Hindlimb muscle (tissue), 1 donor: ENCODE data around the gene EPB42. TPM values are rescaled to one million over a fixed set of nuclear protein-coding genes. Genes with fewer than 3 reads are reported as not detected.
"Not testable (repeated sequence)": the region's sequence is repeated elsewhere in the genome, so short reads cannot be mapped to it uniquely, and the experiment has no call there.

ENCODE experiments used
- DNase-seq: peaks from one replicate; pipeline ENCODE4 v3.0.0-alpha.2; 2013
- polyA plus RNA-seq: library from polyadenylated mRNA; unstranded; fragments of 120-200 nt; gene quantifications from one replicate; pipeline ENCODE4 v1.2.1, GENCODE V29; 2013; ENCODE audit not compliant: insufficient read length

Gene EPB42
- polyA plus RNA-seq, 1 donor: 2.5 TPM

DNA sequence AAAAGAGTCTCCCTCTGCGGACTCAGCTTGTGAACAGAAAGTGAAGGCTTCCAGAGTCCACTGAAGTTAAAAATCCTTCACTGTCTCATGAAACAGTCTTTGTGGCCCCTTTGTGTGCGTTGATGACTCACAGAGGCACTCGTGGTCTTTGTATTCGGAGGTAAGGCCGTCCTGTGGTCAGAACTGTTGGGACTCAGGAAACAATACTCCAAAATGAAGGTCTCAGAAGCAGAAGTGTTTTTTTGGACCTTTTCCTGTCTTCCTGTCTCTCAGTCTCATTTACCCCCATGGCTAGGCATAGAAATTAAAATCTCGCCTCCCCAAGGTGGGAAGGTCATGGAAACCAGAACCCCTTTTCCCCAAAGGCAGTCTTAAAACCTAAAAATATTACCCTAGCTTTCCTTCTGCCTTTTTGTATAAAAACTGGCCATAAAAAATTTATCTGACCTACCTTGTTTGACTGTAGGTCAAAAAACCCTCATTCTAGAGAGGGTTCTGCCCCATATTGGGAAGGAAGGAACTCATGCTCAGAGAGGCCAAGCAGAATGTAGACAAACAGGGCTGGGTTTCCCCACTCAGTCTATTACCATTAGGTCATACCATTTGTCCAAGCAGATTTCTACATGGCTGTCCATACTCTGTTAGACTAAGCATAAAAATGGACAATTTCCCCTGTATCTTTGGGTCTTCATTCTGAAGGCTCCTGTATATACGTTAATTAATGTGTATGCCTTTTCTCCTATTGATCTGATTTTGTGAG is 19.1 kb upstream of the EPB42 start:
- DNase-seq: no peak

DNA sequence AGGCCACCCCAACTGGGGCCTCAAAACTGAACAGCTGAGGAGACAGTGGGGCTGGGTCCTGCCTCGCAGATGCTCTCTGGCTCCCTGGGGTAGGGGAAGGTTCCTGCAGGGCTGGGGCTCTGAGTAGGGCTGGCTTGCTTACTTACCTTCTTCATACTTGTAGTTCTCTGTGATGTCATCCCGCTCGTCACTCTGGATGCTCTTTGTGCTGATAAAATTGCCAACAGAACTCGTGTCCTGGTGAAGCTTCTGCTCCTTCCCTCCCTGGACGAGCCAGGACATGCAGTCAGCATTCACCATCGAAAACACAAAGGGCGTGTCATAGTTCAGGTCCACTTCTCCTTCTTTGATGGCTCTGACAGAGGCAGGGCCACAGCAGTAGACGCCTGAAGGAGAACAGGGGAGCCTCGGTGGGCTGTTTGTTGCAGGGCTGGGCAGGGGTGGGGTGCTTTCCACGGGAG is 17.9 kb upstream of the EPB42 start:
- DNase-seq: no peak

DNA sequence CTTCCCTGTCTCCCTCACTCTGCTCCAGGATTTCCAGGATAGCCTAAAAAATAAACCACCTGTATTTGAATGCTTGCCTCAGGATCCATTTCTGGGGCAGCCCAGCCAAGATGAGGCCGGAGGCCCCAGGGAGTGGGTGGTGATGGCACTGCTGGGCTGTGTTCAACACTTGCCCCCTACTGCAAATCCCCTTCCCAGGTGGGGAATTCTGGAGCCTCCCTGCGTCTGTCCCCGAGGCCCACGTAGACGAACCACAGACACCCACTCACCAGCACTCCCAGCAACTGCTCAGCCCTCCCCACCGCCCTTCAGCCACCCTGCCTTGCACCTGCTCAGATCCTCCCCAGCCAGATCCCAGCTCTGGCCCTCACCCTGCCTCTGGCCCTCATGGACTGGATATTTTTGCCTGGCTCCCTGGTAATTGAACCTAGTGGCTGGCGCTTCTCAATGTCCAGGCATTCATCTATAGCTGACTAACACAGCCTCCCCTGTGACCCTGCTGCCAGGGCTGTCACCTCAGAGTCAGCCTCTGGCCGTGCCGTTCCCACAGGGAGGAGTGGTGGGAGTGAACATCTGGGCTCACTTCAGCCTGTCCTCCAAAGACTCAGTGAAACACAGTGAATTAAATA is 17.1 kb upstream of the EPB42 start:
- no peak for DNase-seq

DNA sequence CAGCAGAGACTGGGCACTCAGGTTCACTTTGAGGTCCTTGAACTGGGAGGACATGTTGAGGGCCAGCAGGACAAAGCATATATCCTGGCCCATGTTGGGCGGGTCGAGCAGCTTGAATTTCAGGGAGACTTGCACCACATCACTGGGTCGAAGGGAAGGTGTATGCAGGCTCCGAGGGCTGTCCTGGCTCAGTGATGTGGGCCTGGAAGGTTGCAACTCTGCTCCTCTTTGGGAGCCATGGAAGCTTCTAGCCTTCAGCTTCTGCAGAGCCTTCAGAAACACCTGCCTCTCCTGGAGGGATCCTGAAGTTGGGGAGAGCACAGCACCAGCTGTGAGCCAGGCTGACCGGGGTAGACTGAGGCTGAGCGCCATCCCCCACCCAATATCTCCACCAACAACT is 14.7 kb upstream of the EPB42 start:
- DNase-seq: no peak

DNA sequence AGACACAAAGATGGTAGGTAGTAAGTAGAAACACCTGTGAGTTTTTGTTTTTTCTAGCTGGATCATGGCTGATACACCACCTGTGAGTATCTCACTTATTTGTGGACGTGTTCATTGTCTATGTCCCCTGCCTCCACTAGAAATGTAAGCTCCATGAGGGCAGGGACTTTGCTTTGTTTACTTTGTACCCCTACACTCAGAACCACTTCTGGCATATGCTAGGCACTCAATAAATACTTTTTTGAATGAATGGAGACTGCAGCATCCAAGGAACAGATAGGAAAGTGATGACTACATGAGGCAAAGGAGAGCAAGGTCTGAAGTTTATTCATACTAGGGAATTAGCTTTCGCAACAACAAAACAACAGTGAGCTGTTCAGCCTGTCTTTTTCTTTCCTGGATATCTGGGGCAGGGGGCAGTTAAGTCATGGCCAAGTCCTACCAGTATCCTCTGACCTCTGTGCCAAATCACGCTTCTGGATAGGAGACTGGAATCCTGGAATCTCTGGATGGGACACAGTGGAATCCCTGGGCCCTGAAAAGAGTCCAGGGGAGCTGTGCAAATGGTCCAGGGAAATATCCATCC is 11.6 kb upstream of the EPB42 start:
- DNase-seq: no peak

DNA sequence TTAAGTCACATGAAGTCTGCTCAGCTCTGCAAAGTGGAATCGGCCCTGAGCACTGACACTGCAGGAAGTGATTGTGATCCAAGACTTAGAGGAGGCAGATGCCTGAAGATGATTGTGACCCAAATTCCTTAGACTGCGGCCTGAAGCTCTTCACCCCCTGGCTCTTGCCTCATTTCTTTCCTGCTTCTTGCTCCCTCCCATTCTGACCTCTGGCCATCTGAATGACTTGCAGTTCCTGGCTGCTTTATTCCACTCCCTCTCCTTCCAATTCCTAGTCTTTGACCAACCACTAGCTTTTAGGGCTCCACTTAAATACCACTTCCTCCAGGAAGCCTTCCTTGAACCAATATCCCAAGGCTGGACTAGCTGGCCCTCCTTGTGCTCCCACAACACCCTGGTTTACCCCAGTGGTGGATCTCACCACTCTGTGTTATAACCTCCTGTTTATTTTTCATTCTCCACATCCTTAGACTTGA is 9.9 kb upstream of the EPB42 start:
- DNase-seq: no peak

DNA sequence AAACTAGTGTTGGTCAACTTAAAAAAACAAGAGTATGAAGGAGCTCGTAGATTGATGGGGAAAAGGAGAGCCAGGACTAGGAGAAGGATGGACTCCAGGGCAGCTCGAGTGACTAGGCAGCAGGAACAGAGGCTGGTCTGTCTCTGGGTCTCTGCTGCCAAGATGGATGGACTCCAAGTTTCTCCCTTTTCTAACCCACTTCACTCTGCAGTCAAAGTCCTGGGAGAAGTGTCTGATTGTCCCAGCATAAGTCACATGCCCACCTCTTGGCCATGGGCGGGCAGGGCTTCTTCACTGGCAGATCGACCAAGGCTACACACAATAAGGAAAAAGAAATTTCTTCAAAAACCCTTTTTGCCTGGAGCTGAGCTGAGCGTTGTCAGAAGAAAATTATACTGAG is 9.2 kb upstream of the EPB42 start:
- no peak for DNase-seq

DNA sequence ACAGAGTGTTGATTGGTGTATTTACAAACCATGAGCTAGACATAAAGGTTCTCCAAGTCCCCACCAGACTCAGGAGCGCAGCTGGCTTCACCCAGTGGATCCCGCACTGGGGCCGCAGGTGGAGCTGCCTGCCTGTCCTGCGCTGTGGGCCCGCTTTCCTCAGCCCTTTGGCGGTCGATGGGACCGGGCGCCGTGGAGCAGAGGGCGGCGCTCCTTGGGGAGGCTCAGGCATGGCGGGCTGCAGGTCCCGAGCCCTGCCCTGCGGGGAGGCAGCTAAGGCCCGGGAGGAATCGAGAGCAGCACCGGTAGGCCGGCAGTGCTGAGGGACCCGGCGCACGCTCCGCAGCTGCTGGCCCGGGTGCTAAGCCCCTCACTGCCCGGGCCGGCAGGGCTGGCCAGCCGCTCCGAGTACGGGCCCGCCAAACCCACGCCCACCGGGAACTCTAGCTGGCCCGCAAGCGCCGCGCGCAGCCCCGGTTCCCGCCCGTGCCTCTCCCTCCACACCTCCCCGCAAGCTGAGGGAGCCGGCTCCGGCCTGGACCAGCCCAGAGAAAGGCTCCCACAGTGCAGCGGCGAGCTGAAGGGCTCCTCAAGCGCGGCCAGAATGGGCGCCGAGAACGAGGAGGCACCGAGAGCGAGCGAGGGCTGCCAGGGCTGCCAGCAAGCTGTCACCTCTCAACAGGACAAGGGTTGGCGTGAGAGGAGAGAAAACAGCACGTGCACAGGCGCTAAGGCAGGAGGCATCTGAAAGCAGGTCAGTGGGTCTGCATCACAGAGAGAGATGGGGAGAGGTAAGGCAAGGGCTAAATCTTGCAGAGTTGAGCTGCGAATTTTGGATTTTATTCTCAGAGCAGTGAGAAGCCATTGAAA is 5.9 kb upstream of the EPB42 start:
- no peak for DNase-seq

DNA sequence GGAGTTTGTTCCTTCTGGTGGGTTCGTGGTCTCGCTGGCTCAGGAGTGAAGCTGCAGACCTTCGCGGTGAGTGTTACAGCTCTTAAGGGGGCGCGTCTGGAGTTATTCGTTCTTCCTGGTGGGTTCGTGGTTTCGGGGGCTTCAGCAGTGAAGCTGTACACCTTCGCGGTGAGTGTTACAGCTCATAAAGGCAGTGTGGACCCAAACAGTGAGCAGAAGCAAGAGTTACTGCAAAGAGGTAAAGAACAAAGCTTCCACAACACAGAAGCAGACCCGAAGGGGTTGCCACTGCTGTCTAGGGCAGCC is 5.1 kb upstream of the EPB42 start:
- not testable (repeated sequence) for DNase-seq

DNA sequence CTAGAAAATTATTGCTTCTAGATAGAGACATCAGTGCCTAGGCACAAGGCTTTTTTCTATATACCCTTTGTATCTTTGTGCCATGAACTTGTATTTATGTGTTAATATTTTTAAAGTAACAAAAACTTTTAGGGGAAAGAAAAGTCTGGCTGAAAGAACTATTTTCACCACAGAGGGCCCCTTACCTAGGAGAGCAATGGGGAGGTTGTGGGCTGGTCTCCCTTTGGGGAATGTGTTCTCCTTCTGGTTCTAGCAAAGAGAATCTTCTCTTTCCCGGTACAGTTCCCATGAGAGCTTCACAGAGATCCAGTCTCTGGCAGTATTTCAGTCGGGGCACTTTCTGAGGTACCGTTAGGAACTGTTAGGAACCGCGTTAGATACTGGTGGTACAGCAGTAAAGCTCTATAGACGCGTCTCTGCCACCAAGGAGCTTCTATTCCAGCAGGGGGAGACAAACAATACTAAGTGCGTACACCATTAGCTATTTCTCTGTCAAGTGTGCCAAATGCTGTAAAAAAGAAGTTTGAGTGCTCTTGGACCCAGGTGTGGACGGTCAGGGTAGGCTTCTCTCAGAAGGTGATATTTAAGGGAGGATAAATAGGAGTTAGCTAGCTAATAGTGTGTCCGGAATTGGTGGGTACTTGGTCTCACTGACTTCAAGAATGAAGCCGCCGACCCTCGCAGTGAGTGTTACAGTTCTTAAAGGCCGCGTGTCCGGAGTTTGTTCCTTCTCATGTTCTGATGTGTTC is 4.6 kb upstream of the EPB42 start:
- peak; percentile 69 for DNase-seq

DNA sequence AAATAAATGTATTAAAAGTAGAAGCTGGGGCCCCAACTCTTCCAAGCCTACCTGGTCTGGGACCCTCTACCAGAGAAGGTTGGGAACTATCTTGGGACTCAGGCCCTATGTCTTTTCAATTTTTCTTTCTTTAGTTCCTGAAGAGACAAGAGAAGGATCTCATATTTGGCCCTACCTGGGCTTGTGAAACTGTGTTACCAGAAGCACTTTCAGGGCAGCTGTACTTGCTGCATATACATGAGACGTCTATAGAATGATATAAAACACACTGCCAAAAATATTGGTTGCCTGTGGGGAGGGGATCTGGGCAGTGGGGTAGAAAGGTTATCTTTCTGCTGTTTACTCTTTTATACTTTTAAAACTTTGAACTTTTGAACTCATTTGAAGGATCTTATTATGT is 604 bp upstream of the EPB42 start:
- no peak for DNase-seq

DNA sequence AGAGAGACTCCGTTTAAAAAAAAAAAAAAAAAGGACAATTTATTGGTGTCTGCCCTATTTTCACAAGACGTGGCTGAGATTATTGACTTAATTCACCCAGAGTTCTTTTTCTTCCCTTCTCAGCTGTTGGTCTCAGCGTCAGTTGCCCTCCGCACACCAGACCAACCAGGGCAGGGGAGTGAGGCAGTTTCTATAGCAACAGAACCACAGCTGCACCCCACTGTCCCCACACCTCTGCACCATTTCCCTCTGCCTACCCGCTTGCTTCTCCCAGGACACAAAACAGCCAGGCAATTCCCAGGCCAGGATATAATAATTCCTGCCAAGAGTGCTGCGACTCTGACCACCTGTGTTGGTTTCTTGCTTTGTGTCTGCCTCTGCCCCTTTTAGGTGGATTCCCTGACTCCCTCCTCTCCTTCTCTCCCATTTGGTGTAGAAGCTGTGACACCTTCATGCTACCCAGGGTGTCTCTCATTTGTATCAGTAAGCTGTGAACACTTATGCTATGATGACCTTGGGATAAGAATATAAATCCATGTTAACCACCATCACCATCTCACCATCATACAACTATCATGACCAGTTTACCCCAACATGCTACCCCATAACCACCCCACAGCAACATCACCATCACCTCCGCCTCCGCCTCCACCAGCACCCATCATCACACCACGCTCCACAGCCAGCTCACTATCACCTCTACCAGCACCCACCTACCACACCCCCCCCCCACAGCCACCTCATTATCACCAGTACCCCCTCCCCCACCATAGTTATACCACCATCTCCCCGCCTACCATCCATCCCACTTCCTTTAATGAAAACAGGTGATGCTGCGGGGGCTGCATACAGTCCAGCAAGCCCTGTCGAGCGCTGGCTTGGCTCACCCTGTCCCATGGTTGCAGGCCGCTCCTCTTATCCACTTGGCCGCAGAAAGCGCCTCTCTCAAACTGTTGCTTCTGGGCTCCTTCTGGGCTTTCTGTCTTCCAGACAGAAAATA is 589 bp downstream of the EPB42 start:
- DNase-seq: no peak

DNA sequence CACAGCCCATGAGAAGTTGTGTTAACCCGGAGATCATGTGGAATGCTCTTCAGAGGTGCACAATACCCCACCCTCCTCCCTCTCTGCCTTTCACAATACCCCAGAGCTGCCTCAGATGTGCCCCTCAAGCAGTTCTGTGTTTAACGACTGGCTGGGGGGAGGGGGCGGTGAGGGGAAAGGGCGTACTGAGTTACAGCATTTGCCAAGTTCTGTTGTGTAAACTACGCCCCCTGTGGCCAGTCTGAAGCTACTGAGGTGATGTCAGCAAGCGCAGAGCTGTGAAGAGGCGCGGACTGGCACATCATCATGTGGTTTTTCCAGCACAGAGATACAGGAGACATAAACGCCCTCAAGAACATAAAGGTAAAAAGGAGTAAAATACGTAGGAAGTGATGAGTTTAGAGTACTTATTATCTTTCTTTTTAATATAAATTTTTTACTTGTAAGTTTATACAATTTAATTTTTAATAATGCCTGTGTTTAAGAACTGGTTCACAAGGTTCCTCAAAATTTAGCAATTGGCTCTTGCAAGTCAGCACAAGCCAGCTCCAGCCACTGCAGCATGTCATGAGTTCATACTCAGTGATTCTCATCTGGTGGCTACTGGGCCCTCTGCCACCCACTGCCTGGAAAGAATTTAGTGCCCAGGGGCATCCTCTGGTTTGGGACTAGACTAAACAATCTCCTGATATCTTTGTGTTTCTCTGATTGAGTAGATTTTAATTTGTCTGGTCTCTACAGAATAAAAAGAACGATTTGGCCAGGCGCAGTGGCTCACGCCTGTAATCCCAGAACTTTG is 1.7 kb downstream of the EPB42 start:
- DNase-seq: no peak

DNA sequence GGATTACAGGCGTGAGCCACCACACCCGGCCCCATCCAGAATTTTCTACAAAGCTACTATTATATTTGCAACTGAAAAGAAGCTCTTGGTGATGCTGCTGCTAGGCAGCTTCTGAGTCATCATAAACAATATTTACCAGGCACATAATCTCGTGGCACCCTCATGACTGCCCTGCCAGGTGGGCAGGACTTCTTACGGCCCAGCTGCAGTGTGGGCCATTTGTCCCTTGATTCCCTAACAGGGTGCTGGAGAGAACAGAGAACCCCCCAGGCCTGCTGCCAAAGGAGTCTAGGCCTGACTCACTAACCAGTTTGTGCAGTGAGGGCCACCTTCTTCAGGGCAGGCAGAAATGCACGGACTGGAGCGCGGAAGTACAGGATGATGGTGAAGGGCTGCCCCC is 4.9 kb downstream of the EPB42 start:
- no peak for DNase-seq

DNA sequence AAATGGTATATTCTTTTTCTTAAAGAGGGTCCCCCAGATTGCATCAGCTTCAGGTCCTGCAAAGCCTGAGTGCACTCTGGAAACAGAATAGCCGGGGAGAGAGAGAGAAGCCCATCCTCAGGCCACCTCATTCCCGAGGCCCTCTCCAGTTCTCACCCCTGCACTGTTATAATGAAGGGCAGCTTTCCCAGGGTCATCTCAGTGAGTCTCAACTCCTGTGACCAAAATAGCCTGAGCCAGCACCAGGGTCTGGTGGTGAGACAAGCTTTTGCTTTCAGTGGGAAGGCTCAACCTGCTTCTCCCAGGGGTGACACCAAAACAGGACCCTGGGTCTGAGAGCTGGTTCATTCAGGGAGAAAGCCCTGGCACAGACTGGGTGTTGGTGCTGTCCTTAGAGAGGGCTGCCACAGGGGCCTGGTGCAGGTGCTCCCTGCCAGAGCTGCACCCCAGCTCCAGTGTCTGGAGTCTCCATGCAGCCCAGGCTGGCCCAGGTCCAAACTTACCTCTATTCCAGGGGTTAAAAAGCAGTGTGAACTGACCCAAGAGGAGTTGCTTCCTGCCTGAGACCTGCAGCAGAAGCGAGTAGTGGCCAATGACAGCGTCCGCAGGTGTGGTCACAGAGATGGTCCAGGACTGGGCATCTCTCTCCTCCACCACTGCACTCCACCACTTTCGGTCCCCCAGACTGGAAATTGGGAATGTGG is 6.1 kb downstream of the EPB42 start:
- DNase-seq: no peak

DNA sequence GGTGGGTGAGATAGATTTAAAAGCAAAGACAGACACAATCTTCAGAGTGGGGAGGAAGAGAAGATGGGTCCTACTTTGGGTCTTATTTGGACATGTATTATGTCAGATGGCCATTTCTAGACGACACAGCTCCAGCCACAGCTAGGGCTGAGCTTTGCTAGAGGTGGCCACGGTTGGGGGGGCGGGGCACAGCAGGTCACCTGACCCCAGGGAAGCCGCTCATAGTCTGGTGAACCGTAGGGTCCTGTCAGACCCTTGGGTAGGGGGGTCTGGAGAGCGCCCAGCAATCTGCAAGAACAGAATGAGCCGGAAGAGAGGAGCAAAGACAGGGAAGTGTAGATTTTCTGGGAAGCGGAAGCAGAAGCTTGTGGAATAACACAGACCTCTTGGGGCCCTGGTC is 6.6 kb downstream of the EPB42 start:
- DNase-seq: no peak

DNA sequence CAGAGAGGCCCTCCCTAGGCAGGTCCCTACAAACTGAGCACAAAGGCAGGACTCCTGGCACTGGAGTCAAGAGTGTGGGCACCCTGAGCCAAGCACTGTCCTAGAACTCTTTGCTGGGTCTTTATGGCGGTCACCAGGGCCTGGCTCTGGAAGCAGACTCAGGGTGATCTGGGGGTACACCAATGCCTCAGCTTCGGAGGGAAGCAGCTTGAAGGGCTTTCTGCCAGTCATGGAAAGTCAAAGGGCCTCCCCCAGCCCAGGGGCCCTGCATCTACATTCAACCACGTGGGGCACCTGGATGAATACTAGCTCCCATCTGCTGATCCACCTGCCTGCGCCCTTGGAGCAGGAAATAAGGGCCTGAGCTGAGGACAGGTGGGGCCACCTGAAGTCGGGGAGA is 7.4 kb downstream of the EPB42 start:
- no peak for DNase-seq

DNA sequence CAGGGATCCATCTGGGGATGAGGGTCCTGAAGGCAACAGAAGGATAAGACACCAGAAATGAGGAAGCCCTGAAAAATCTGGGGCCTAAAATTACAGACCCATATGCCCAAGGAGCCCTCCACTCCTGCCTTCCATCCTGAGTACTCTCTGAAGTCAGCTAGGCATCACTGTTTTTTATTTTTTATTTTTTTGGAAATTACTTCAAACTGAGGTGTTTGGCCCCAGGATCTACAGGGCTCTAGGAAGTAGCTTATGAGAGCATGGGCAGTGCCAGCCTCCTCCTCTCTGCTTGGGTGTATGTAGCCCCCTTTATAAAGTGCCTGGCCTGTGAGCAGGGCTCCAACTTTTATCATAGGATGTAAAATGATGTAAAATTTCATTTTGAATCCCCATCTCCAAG is 7.9 kb downstream of the EPB42 start:
- DNase-seq: no peak

DNA sequence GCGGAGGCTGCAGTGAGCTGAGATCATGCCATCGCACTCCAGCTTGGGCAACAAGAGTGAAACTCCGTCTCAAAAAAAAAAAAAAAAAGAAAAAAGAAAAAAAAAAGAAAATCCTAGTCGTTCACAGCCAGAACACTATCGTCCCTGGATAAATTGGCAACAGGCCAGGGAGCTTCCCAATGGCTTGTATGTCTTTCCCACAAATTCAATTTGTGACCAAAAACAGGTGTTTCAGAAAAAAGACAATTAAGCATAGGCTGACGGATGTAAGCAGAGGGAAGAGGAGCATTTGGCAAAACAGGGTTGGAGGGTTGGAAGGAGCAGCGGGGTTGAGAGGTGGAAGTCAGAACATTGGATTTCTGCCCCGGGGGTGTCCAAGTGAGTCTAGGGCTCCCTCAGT is 8.5 kb downstream of the EPB42 start:
- DNase-seq: no peak
